T-helper 1 cell treated with Interleukin-12 subunit alpha and Interleukin-12 subunit beta and Interleukin-4 antibody, amounts not matched to agents 30 μg/mL and 1 μg/mL, for 36 hours (primary cell): Measurements from ENCODE around the gene CMYA5.
A peak's percentile ranks its signal among the peaks of the same experiment; 100 is the strongest.
"Not testable (repeated sequence)": the region's sequence is repeated elsewhere in the genome, so short reads cannot be mapped to it uniquely, and the experiment has no call there.

Experiments used
- H3K27ac Mint-ChIP-seq: one replicate; pipeline ENCODE4 v1.8.0; 2021; ENCODE audit warnings: mild to moderate bottlenecking, mixed read lengths
- H3K27me3 Mint-ChIP-seq: one replicate; pipeline ENCODE4 v1.8.0; 2021; ENCODE audit warnings: low read depth, mixed read lengths
- H3K36me3 Mint-ChIP-seq: one replicate; pipeline ENCODE4 v1.8.0; 2021; ENCODE audit warnings: low read depth, mixed read lengths
- H3K4me1 Mint-ChIP-seq: one replicate; pipeline ENCODE4 v1.8.0; 2021; ENCODE audit warnings: low read depth, mixed read lengths
- H3K4me3 Mint-ChIP-seq: one replicate; pipeline ENCODE4 v1.8.0; 2021; ENCODE audit warnings: mild to moderate bottlenecking, moderate library complexity, mixed read lengths
- H3K9me3 Mint-ChIP-seq: one replicate; pipeline ENCODE4 v1.8.0; 2021; ENCODE audit warnings: mixed read lengths

The CMYA5 gene

GRCh38 chr5:79689541-79690466, at the start of gene CMYA5:
CMYA5 (plus strand) TSS chr5:79689836; CDS start chr5:79689908, 72 bp downstream.
- no peaks in the 10 kb centered on the region for H3K27me3 Mint-ChIP-seq
- H3K27ac Mint-ChIP-seq = no peak within 1 kb of the TSS
- H3K9me3 Mint-ChIP-seq = no peaks in the 10 kb centered on the region
- peaks cover 13% of the 10 kb centered on the region for H3K36me3 Mint-ChIP-seq
- H3K4me3 Mint-ChIP-seq = no peak within 1 kb of the TSS
- H3K4me1 Mint-ChIP-seq = peaks cover 5% of the 10 kb centered on the region

GRCh38 chr5:79640571-79641055, 49.0 kb upstream of the CMYA5 start:
- Mint-ChIP-seq H3K27ac (no peak overlapping the region), H3K4me3 (no peak overlapping the region), H3K27me3 (no peaks in the 10 kb centered on the region), H3K9me3 (no peaks in the 10 kb centered on the region), H3K4me1 (peaks cover 12% of the 10 kb centered on the region), H3K36me3 (peaks cover 25% of the 10 kb centered on the region)

GRCh38 chr5:79641414-79641813, 48.2 kb upstream of the CMYA5 start:
- no peaks in the 10 kb centered on the region for H3K27me3 Mint-ChIP-seq
- H3K36me3 Mint-ChIP-seq = peaks cover 28% of the 10 kb centered on the region
- H3K9me3 Mint-ChIP-seq = no peaks in the 10 kb centered on the region
- no peak overlapping the region for H3K27ac Mint-ChIP-seq
- H3K4me3 Mint-ChIP-seq = no peak overlapping the region
- peaks cover 10% of the 10 kb centered on the region for H3K4me1 Mint-ChIP-seq

GRCh38 chr5:79642210-79642609, 47.4 kb upstream of the CMYA5 start:
- Mint-ChIP-seq H3K27me3 (no peaks in the 10 kb centered on the region), H3K4me1 (peaks cover 10% of the 10 kb centered on the region), H3K36me3 (peaks cover 28% of the 10 kb centered on the region), H3K4me3 (no peak overlapping the region), H3K27ac (no peak overlapping the region), H3K9me3 (no peaks in the 10 kb centered on the region)

GRCh38 chr5:79653843-79654242, 35.8 kb upstream of the CMYA5 start:
- H3K9me3 Mint-ChIP-seq = no peaks in the 10 kb centered on the region
- H3K4me1 Mint-ChIP-seq = no peaks in the 10 kb centered on the region
- H3K4me3 Mint-ChIP-seq = no peak overlapping the region
- peaks cover 23% of the 10 kb centered on the region for H3K36me3 Mint-ChIP-seq
- no peaks in the 10 kb centered on the region for H3K27me3 Mint-ChIP-seq
- H3K27ac Mint-ChIP-seq = no peak overlapping the region

- Mint-ChIP-seq H3K27me3 (no peaks in the 10 kb centered on the region), H3K27ac (no peak overlapping the region), H3K4me3 (no peak overlapping the region), H3K36me3 (peaks cover 27% of the 10 kb centered on the region), H3K9me3 (no peaks in the 10 kb centered on the region), H3K4me1 (peaks cover 6% of the 10 kb centered on the region)
Measured at GRCh38 chr5:79663212-79663611, 26.4 kb upstream of the CMYA5 start.

- Mint-ChIP-seq H3K4me3 (no peak overlapping the region), H3K36me3 (peaks cover 28% of the 10 kb centered on the region), H3K4me1 (peaks cover 6% of the 10 kb centered on the region), H3K27ac (no peak overlapping the region), H3K27me3 (no peaks in the 10 kb centered on the region), H3K9me3 (no peaks in the 10 kb centered on the region)
Measured at GRCh38 chr5:79666758-79667157, 22.9 kb upstream of the CMYA5 start.

GRCh38 chr5:79672392-79672791, 17.2 kb upstream of the CMYA5 start:
- Mint-ChIP-seq H3K36me3 (peaks cover 36% of the 10 kb centered on the region), H3K4me3 (no peak overlapping the region), H3K27me3 (no peaks in the 10 kb centered on the region), H3K9me3 (no peaks in the 10 kb centered on the region), H3K27ac (no peak overlapping the region), H3K4me1 (peaks cover 5% of the 10 kb centered on the region)

- not testable (repeated sequence) for H3K27me3 Mint-ChIP-seq, H3K27ac Mint-ChIP-seq, H3K4me3 Mint-ChIP-seq, H3K9me3 Mint-ChIP-seq
- peaks cover 37% of the 10 kb centered on the region for H3K36me3 Mint-ChIP-seq
- peaks cover 13% of the 10 kb centered on the region for H3K4me1 Mint-ChIP-seq
Measured at GRCh38 chr5:79676354-79676753, 13.3 kb upstream of the CMYA5 start.

GRCh38 chr5:79682102-79682501, 7.5 kb upstream of the CMYA5 start:
- not testable (repeated sequence) for H3K27me3 Mint-ChIP-seq, H3K27ac Mint-ChIP-seq, H3K9me3 Mint-ChIP-seq
- Mint-ChIP-seq H3K36me3 (peaks cover 33% of the 10 kb centered on the region), H3K4me3 (peak overlapping the region; percentile 13), H3K4me1 (peaks cover 20% of the 10 kb centered on the region)

- Mint-ChIP-seq H3K27ac (no peak overlapping the region), H3K36me3 (peaks cover 36% of the 10 kb centered on the region), H3K4me3 (no peak overlapping the region), H3K9me3 (no peaks in the 10 kb centered on the region), H3K4me1 (peaks cover 17% of the 10 kb centered on the region), H3K27me3 (no peaks in the 10 kb centered on the region)
Measured at GRCh38 chr5:79684782-79685181, 4.9 kb upstream of the CMYA5 start.

- peaks cover 33% of the 10 kb centered on the region for H3K36me3 Mint-ChIP-seq
- no peak overlapping the region for H3K27ac Mint-ChIP-seq
- no peak overlapping the region for H3K4me3 Mint-ChIP-seq
- no peaks in the 10 kb centered on the region for H3K9me3 Mint-ChIP-seq
- peaks cover 17% of the 10 kb centered on the region for H3K4me1 Mint-ChIP-seq
- no peaks in the 10 kb centered on the region for H3K27me3 Mint-ChIP-seq
Measured at GRCh38 chr5:79685627-79686026, 4.0 kb upstream of the CMYA5 start.

- Mint-ChIP-seq H3K27ac (no peak overlapping the region), H3K9me3 (no peaks in the 10 kb centered on the region), H3K4me3 (no peak overlapping the region), H3K4me1 (peaks cover 10% of the 10 kb centered on the region), H3K27me3 (no peaks in the 10 kb centered on the region), H3K36me3 (peaks cover 27% of the 10 kb centered on the region)
Measured at GRCh38 chr5:79686799-79687198, 2.8 kb upstream of the CMYA5 start.

- Mint-ChIP-seq H3K9me3 (no peaks in the 10 kb centered on the region), H3K4me1 (peaks cover 5% of the 10 kb centered on the region), H3K36me3 (peaks cover 18% of the 10 kb centered on the region), H3K27ac (no peak overlapping the region), H3K4me3 (no peak overlapping the region), H3K27me3 (no peaks in the 10 kb centered on the region)
Measured at GRCh38 chr5:79687889-79688288, 1.7 kb upstream of the CMYA5 start.

GRCh38 chr5:79691007-79691406, 1.4 kb downstream of the CMYA5 start:
- H3K27ac Mint-ChIP-seq = no peak overlapping the region
- H3K4me3 Mint-ChIP-seq = no peak overlapping the region
- H3K36me3 Mint-ChIP-seq = peaks cover 13% of the 10 kb centered on the region
- H3K4me1 Mint-ChIP-seq = peaks cover 3% of the 10 kb centered on the region
- H3K9me3 Mint-ChIP-seq = no peaks in the 10 kb centered on the region
- no peaks in the 10 kb centered on the region for H3K27me3 Mint-ChIP-seq
